Activated CD4-positive, CD25-positive, alpha-beta regulatory T cell treated with anti-CD3 and anti-CD28 coated beads, Interleukin-2, amount 50 U/mL, for 72 hours (primary cell): ENCODE data around the gene WDR27.
"Not testable (repeated sequence)": the region's sequence is repeated elsewhere in the genome, so short reads cannot be mapped to it uniquely, and the experiment has no call there.

Experiments
- DNase-seq: peaks from one replicate; pipeline ENCODE4 v3.0.0; 2021

The WDR27 gene

DNA sequence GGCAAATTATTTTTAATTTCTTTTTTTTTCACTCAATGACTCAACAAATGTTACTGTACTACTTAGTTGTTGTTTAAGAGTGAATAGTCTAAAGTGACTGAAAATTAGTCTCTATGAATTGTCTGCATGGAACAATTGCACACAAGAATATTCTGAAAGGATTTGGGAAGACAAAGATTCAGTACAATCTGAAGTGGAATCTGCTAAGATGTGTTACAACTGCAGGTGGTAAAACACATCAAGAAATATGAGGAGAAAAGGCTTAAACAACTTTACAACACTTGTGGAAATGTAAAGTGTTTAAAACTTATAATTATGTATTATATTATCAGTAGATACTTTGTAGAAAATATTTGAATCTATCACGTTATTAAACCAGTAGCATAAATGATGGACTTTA lies 193.4 kb downstream of the WDR27 start:
- no peak for DNase-seq

DNA sequence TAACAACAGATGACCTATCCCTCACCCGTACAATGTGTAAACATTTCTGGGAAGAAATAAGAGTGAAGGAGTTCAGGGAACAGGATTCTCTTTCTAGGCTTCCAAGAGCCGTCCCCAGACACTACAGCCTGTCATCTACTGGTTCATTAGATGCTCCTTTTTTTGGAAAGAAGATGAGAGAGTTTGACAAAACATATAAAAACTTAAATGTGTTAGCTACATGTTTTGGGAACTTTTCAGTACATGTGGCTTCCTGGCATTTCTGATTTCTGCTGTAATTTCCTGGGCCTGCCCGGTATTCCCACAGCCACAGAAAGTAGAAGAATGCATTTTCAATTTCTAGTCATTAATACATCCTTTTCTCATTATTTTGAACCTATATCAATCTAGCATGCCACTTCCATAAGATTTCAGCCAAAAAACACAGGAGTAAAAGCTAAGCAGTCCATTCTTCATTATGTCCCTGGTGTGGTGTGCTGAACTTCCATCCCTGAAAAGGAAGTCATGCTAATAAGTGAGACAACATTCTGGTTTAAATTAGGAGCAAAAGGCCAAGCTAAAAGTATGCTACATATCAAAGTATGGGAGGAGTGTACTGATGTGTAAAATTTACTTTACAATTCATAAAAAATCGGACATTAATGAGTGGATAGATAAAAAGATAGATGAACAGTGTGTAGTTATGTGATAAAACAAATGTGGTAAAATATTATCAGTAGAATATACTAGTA lies 198.2 kb downstream of the WDR27 start:
- no peak for DNase-seq

DNA sequence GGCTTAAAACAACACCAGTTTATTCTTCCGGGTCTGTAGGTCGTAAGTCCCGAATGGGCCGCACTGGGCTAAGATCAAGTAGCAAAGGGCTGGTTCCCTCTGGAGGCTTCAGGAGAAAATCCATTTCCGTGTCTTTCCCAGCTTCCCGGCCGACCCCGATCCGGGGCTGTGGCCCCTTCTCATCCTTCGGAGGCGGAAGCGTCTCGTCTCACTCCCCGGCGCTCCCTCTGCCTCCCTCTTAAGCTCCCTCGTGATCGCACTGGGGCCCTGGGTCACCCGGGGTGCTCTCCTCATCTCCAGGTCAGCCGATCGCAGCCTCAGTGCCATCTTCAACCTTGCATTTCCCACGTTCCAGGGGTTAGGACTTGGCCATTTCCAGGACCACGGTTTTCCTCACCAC lies 199.4 kb downstream of the WDR27 start:
- no peak for DNase-seq

GRCh38 chr6:169501777-169502313 lies 200.0 kb downstream of the WDR27 start:
- DNase-seq = no peak

DNA sequence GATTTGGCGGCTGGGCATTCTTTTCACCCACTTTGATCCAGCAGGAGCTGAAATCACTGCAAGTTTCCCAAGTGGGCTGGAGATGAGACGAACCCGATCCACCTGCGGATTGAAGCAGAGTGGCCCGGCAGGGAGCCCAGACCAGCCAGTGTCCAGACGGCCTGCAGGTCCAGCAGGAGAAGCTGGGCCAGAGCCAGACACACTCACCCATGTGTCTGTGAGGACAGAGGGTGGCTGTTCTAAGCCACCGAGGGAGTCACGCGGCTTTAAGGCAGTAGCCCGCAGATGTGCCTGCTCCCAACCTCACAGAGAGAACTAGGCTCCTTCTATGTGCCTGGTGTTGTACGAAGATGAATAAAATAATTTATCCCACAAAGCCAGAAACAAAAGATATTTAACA lies 200.7 kb downstream of the WDR27 start:
- DNase-seq = no peak

DNA sequence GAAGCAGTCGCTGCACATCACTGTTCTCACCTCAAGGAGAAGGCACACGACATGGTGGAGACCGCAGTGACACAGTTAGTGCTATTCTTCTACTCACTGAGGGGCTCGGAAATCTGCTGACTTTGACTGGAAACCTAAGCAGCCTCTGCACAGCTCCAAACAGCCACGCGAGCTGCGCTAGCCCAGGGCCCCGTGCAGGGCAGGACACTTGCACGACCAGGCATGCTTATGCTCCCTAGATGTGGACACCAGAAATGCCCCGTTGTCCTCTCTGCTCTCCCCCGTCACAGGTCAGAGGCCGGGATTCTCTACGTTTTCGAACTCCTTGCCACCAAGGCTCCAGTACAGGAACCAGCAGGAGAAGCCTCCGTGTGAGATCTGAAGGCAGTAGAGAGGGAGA lies 201.1 kb downstream of the WDR27 start:
- no peak for DNase-seq

DNA sequence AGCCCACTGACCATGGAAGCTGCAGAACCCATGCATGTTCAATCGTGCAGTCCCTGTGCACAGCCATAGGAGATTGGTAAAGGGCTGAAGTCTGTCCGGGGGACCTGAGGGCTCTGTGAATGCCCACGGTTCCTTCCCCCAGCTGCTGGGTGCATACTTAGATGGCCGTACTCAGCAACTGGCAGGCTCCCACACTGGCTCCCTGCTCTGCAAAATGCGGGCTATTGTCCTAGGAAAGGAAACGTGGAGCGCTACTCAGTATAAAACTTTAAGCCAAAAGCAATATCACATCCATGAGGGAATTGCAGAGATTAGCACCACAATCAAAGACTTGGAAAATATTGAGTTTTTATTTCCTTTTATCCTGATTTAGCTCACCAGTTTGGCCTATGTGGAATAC lies 202.0 kb downstream of the WDR27 start:
- no peak for DNase-seq

- DNase-seq = no peak
Measured at GRCh38 chr6:169498916-169499513, 202.8 kb downstream of the WDR27 start.

DNA sequence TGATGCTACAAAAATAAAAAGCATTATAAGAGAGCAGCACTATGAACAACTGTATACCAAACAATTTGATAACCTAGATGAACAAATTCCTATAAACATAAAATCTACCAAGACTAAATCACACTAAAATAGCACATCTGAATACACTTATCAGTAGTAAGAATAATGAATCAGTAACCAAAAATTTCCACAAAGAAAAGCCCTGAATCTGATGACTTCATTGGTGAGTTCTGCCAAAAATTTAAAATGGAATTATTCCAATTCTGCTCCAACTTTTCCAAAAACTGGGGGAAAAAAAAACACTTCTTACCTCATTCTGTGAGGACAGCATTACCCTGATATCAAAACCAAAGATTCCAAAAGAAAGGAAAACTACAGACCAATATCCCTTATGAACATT lies 206.2 kb downstream of the WDR27 start:
- DNase-seq = no peak

- no peak for DNase-seq
Measured at GRCh38 chr6:169494038-169494437, 207.8 kb downstream of the WDR27 start.

GRCh38 chr6:169491482-169491881 lies 210.3 kb downstream of the WDR27 start:
- no peak for DNase-seq

DNA sequence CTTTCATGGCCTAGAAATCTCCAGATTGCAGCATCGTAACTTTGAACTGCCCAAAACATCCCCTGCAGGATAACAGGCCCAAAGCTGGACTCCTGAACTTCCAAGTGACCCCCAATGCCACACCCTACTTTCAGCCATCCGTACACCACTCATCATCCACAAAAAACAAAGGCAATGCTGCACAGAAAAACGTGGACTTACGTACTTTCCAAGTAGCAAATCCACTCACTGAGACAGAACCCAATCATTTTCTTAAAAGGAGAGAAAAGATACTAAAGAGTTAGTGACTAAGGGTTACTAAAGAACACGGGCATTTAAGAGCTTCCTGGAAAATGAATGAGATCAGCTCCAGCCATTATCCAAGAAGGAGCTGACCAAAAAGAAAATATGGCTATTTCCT lies 211.0 kb downstream of the WDR27 start:
- DNase-seq = no peak

DNA sequence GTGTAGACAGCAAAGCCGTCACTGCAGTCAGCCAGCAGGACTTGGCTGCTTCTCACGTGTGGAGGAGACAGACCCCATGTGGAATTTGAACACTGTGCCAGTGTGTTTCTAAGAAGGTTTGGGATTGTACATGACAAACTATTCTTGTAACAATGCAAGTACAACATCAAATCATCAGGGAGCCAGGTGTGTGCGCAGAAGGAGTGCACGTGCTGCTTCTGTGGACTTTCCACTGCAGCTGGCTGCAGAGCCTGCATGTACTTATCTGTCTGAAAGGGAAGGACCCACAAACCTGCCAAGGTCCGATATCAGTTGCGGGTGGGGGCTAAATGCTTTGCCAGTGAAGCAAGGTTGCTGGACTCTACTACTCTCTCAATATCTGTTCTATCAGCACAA lies 211.6 kb downstream of the WDR27 start:
- DNase-seq = no peak

GRCh38 chr6:169489563-169490245 lies 212.1 kb downstream of the WDR27 start:
- DNase-seq = no peak

- no peak for DNase-seq
Measured at GRCh38 chr6:169487579-169488436, 214.0 kb downstream of the WDR27 start.

DNA sequence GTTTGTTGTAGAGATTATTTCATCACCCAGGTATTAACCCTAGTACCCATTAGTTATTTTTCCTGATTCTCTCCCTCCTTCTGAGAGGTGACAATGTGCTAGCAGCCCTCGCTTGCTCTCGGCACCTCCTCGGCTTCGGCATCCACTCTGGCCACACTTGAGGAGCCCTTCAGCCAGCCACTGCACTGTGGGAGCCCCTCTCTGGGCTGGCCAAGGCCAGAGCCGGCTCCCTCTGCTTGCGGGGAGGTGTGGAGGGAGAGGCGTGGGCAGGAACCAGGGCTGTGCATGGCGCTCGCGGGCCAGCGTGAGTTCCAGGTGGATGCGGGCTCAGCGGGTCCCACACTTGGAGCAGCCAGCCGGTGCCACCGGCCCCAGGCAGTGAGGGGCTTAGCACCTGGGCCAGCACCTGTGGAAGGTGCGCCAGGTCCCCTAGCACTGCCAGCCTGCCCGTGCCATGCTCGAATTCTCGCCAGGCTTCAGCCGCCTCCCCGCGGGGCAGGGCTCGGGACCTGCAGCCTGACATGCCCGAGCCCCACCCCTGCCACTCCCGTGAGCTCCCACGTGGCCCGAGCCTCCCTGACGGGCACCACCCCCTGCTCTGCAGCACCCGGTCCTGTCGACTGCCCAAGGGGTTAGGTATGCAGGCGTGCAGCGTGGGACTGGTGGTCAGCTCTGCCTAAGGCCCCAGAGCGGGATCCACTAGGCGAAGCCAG lies 221.9 kb downstream of the WDR27 start:
- no peak for DNase-seq

GRCh38 chr6:169474362-169474761 lies 227.5 kb downstream of the WDR27 start:
- DNase-seq = no peak

DNA sequence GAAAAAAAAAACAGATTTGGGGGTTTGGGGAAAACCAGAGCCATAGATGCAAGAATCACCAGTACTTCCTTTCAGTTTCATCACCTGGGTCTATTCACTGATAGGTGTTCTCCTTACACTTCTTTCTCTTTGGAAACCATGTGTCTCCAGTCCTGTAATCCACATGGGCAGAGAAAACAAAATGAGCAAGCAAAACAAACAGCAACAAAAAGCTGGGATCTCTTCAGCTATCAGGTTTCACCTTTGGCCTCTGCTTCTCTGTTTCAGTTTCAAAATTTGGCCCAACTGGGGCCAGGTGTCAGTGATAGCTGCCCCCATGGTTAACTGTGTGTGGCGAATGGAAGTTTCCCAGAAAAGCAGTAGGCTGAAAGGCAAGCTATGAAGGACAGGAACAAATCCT lies 228.2 kb downstream of the WDR27 start:
- no peak for DNase-seq

DNA sequence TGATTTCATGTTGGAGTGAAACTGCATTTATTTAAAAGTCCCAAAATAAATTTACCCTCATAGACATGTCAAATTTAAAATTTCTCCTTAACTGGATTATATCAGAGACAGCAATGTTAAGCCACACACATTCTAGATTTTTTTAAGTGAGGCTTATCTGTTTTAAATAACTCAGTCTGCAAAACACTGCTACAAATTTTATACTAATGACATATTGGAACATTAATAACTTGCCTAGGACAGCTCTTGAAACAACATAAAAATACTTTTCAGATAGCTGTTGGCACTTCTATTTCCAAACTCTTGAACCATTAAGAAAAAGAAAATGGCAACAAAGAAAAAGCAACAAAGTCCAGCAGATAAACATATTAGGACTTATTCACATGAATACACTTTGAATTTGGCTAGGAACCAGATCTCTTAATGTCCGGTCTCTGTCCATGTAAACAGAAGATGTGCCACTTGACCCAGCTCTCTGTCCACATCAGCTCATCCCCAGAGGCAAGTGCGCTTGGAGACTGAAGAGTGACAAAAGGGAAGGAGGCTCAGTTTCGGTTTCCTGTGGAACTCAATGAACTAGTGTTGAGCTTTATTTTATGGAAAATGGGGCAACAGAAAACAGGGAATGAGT lies 228.9 kb downstream of the WDR27 start:
- DNase-seq = no peak

- no peak for DNase-seq
Measured at GRCh38 chr6:169470790-169471189, 231.0 kb downstream of the WDR27 start.

GRCh38 chr6:169469028-169469427 lies 232.8 kb downstream of the WDR27 start:
- no peak for DNase-seq

GRCh38 chr6:169467755-169468154 lies 234.1 kb downstream of the WDR27 start:
- not testable (repeated sequence) for DNase-seq
